GM21515 (cell line): ENCODE data around the gene BATF3.

Source experiments
- ATAC-seq: cut with Tn5 transposase; IDR thresholded peaks from one replicate; pipeline ENCODE4 v1.9.1; 2021; ENCODE audit not compliant: unreplicated experiment

The BATF3 gene

GRCh38 chr1:212685429-212685828 lies 14.2 kb downstream of the BATF3 start:
- ATAC-seq, result no peak

- ATAC-seq, result no peak
These were observed 15.0 kb downstream of the BATF3 start for GRCh38 chr1:212684521-212685090.

GRCh38 chr1:212684076-212684475 lies 15.6 kb downstream of the BATF3 start:
- ATAC-seq, result no peak

GRCh38 chr1:212683357-212683722 lies 16.3 kb downstream of the BATF3 start:
- peak; percentile 67 for ATAC-seq

GRCh38 chr1:212680680-212681389 lies 18.8 kb downstream of the BATF3 start:
- no peak for ATAC-seq

GRCh38 chr1:212678456-212679410 lies 20.9 kb downstream of the BATF3 start:
- ATAC-seq, result peak; percentile 60

- ATAC-seq, result no peak
These were observed 22.1 kb downstream of the BATF3 start for GRCh38 chr1:212677573-212677972.

GRCh38 chr1:212677136-212677535 lies 22.5 kb downstream of the BATF3 start:
- ATAC-seq, result no peak

- ATAC-seq, result no peak
These were observed 24.0 kb downstream of the BATF3 start for GRCh38 chr1:212675675-212676074.

GRCh38 chr1:212674872-212675271 lies 24.8 kb downstream of the BATF3 start:
- ATAC-seq, result no peak

- ATAC-seq, result no peak
These were observed 28.2 kb downstream of the BATF3 start for GRCh38 chr1:212671342-212672031.

- ATAC-seq, result no peak
These were observed 28.8 kb downstream of the BATF3 start for GRCh38 chr1:212670882-212671281.

GRCh38 chr1:212670301-212670700 lies 29.3 kb downstream of the BATF3 start:
- ATAC-seq, result no peak

- ATAC-seq, result no peak
These were observed 30.0 kb downstream of the BATF3 start for GRCh38 chr1:212669600-212669999.

- ATAC-seq, result no peak
These were observed 30.5 kb downstream of the BATF3 start for GRCh38 chr1:212669102-212669501.

GRCh38 chr1:212668477-212668876 lies 31.2 kb downstream of the BATF3 start:
- no peak for ATAC-seq

GRCh38 chr1:212667223-212668139 lies 32.2 kb downstream of the BATF3 start:
- peak; percentile 43 for ATAC-seq

- ATAC-seq, result no peak
These were observed 33.4 kb downstream of the BATF3 start for GRCh38 chr1:212666116-212666775.

- ATAC-seq, result peak; percentile 91
These were observed 34.2 kb downstream of the BATF3 start for GRCh38 chr1:212665241-212666115.
